ENCODE data around the gene IPO11.

IPO11 gene

DNA sequence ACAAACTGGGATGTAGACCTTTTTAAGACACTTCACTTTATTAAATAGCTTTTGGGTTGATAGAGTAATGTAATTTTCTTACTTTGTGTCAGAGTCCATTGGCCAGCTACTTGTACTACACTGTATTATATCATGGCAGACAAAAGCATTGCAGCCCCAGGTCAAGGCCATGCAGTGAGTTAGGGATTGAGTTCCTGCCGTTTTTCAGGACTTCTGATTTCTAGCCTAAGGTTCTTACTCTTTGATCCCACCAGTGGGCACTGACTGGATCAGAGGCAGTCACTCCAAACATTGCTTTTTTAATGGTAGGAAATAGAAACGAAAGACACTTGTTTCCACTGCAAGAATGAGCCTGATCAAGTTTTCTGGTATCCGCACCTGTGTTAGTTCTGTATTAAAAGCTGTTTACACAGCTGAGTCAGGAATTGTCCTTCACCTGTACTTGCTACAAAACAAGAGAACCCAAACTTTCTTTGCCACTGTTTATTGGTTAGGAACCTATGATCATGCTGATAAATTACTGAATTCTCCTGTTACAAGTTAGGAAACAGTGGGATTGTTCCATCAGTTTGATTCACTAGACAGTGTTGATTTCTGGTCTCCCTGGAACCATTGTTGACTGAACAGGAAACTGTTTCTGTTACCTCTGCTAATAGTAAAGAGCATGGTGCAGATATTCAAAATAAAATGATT, 188.1 kb downstream of the IPO11 start:
- peak overlapping the region; percentile 17; the same call in 1 of the 2 replicates for H3K4me3 ChIP-seq (ENCODE audit: low read depth, low read length)
- TF ChIP-seq, protein P1, sequence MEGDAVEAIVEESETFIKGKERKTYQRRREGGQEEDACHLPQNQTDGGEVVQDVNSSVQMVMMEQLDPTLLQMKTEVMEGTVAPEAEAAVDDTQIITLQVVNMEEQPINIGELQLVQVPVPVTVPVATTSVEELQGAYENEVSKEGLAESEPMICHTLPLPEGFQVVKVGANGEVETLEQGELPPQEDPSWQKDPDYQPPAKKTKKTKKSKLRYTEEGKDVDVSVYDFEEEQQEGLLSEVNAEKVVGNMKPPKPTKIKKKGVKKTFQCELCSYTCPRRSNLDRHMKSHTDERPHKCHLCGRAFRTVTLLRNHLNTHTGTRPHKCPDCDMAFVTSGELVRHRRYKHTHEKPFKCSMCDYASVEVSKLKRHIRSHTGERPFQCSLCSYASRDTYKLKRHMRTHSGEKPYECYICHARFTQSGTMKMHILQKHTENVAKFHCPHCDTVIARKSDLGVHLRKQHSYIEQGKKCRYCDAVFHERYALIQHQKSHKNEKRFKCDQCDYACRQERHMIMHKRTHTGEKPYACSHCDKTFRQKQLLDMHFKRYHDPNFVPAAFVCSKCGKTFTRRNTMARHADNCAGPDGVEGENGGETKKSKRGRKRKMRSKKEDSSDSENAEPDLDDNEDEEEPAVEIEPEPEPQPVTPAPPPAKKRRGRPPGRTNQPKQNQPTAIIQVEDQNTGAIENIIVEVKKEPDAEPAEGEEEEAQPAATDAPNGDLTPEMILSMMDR (IDR thresholded peaks at IDR 0.05; ENCODE audit: control insufficient read depth, extremely low read depth, insufficient read depth): no peak
- DNase-seq (ENCODE audit: low read depth): peak; percentile 57

DNA sequence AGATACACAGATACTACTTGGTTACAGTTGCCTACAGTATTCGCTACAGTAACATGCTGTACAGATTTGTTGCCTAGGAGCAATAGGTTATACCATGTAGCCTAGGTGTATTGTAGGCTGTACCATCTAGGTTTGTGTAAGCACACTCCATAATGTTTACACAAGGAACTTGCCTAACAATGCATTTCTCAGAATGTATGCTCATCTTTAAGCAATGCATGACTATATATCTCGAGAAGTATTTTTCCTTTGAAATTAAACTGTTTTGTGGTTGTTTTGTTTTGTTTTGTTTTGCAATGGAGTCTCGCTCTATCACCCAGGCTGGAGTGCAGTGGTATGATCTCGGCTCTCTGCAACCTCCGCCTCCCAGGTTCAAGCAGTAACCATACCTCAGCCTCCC, 191.4 kb downstream of the IPO11 start:
- no peak for DNase-seq (ENCODE audit: low read depth)
- TF ChIP-seq, protein P1 (IDR thresholded peaks at IDR 0.05; ENCODE audit: control insufficient read depth, extremely low read depth, insufficient read depth): no peak
- no peak overlapping the region for H3K4me3 ChIP-seq (ENCODE audit: low read depth, low read length)

DNA sequence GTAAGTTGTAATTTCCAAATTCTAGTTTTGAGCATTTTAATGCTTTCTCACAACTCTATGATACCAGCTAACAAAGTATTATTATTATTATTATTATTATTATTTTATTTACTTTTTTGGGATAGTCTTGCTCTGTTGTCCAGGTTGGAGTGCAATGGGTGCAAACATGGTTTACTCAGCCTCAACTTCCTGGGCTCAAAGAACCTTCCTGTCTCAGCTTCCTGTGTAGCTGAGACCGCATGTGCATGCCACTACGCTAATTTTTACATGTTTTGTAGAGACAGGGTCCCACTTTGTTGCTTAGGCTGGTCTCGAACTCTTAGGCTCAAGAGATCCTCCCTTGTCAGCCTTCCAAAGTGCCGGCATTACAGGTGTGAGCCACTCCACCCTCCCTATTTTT, 193.1 kb downstream of the IPO11 start:
- H3K4me3 ChIP-seq (ENCODE audit: low read depth, low read length): no peak overlapping the region
- DNase-seq (ENCODE audit: low read depth): no peak
- TF ChIP-seq, protein P1 (IDR thresholded peaks at IDR 0.05; ENCODE audit: control insufficient read depth, extremely low read depth, insufficient read depth): no peak

DNA sequence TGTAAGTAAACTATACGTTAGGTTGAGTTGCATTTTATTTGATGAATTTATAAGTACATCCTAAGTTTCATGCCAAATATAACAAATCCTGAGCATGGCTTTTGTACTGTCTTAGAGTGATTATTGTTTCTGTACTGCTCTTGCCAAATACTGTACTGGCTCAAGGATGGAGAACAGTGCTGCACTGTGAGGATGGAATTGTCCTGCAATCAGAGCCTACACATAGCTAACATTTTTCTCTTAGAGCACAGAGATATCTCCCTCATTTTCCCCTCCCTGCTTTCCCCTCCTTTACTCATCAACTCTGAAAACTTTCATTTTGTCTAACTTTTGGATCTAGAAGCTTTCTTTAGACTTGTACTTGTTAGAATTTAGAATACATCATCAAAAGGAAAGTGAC, 194.3 kb downstream of the IPO11 start:
- DNase-seq (ENCODE audit: low read depth): peak; percentile 78
- H3K4me3 ChIP-seq (ENCODE audit: low read depth, low read length): no peak overlapping the region
- TF ChIP-seq, protein P1 (IDR thresholded peaks at IDR 0.05; ENCODE audit: control insufficient read depth, extremely low read depth, insufficient read depth): no peak

DNA sequence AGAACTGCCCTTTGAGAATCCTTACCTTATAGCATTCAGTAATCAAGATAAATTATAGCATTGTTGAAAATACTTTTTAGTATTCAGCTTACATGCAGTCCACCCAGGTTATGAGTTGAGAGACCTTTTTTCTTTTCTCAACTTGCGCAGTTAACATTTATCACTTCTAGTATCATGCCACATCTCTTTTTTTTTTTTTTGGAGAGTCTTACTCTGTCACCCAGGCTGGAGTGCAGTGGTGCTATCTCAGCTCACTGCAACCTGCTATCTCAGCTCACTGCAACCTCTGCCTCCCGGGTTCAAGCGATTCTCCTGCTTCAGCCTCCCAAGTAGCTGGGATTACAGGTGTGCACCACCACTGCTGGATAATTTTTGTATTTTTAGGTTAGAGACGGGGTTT, 195.1 kb downstream of the IPO11 start:
- TF ChIP-seq, protein P1 (IDR thresholded peaks at IDR 0.05; ENCODE audit: control insufficient read depth, extremely low read depth, insufficient read depth): no peak
- H3K4me3 ChIP-seq (ENCODE audit: low read depth, low read length): no peak overlapping the region
- DNase-seq (ENCODE audit: low read depth): no peak

DNA sequence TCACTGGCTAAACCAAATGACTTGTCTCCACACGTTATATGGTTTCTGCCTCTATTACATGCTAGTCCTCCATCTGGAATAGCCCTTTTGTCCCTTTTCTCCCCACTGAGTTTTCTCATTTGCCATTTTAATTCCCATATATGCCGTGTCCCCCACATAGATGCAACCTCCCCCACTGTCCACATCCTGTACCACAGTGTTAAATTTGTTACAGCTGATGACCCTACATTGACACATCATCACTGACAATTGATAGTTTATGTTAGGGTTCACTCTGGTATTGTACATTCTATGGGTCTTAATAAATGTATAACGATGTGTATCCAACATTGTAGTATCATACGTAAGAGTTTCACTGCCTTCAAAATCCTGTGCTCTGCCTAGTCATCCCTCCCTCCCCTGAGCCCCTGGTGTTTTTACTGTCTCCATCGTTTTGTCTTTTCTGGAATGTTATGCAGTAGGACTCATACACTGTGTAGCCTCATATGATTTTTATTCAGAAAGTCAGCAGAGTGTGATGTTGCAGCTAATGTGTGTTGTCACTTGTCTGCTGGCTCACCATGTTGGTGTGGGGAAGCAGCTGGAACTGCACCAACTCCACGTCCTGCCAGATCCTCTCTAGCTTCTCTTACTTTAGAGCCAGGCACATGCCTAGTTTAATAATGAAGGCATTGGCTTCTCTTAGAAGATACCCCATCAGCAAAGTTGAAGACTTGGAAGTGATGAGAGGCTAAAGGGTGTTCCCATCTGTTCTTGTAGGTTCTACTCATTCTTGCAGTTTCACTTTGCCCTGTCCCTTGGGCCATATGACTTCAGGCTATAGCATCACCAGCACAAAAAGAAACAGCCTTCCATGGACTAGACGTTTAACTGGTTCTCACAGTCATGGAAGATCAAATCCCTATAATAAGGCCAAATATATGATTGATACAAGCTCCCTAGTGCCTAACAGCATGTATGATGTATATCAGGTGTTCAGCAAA, 196.3 kb downstream of the IPO11 start:
- TF ChIP-seq, protein P1 (IDR thresholded peaks at IDR 0.05; ENCODE audit: control insufficient read depth, extremely low read depth, insufficient read depth): no peak
- H3K4me3 ChIP-seq (ENCODE audit: low read depth, low read length): no peak overlapping the region
- DNase-seq (ENCODE audit: low read depth): no peak
